Stimulated activated CD8-positive, alpha-beta memory T cell treated with anti-CD3 and anti-CD28 coated beads, Interleukin-12 subunit alpha, Interleukin-12 subunit beta, amount 100 ng/mL, for 24 hours (primary cell): Measurements from ENCODE around the gene BBS9.
"Not testable (repeated sequence)": the region's sequence is repeated elsewhere in the genome, so short reads cannot be mapped to it uniquely, and the experiment has no call there.

Source experiments
- DNase-seq: peaks from one replicate; pipeline ENCODE4 v3.0.0-alpha.2; 2020; ENCODE audit errors: extremely low read depth

Gene BBS9

DNA sequence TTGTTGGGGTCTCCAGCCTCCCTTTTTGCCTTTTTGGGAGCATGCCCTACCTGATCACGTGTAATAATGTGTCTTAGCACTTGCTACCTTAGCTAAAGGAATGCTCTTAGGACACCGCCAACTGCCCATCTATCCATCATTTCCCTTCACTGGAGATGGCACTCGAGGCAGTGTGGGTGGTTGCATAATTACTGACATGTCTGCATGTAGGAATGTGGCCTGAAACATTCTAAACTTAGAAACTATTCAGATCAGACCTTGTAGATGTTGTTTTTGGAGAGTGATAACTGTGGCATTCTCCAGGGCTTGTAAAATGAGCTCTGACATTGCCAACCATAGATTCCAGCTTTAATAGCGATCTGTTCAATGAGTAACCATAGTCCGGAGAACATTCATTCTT is 365.8 kb downstream of the BBS9 start:
- no peak for DNase-seq

DNA sequence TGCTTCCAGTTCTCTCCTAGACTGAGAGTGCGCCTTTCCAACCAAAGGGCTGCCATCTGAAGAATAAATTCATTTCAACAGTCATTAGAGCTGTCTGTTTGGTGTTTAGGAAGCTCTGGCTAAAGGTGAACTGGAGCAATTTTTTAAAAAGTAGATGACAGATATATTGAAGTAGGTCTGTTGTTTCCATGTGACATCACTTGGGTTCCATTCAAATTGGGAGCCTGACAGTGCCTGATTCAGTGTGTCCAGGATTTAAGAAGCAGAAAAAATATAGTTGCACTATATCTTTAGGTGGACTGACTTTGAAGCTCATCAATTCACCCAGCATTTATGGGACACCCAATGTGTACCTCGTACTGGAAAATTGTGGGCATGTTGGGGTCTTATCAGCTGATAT is 367.7 kb downstream of the BBS9 start:
- no peak for DNase-seq

DNA sequence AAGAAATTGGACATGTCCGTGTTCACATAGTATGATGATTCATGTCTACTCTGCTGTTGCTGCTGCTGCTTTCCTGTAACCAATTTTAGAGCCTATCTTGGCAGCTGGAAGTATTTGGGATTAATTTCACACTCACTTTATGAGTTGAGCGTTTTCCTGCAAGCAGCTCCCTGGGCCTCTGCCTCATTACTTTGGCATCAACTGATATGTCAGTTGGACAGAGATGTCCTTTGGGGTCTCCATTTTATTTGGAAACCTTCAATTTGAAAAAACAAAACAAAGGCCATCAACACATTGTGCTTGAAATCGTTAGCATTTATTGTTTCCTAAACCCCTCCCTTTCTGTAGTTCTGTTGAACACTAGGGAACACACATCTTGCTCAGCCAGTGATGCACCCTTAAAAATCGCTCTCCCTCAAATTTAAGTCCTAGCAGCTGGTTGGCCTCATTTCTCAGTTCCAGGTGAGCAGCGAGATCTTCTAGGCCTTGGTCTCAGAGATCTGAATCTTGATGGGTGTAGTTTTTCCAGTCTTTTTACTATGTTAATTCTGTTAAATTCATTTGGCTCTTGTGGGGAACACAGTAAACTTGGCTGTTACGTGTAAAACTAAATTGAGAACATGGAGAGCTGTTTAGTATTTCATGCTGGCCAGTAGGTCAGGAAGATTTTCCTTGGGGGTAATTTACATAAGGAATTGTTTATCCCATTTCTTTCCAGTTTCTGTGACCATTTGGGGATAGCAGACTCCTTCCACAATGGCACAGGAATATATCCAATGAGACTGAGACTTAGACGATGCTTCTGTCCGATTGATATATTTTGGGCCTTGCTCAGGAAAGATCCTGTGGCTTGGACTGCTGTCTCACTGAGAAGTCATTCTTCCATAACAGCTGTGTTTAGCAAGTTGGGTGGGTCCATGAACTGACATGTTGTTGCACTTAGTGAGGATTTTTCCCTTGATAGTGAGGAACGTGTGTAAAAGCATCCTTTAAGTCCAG is 371.6 kb downstream of the BBS9 start:
- no peak for DNase-seq

DNA sequence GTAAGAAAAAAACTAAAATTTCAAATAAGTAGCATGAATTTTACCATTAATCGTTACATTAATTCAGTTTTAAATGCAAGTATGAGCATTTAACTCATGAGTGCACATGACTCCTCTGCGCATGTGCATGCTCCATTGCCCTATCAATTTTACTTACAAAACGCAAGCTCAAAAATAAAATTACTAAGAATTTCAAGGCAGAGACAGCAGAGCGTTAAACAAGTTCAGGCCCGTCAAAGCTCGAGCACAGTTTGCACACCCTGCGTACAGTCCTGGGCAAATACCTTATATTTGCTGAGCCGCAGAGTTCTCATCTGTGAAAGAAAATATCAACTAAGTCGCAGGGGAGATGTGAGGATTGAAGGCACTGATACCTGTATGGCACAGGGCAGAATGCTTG is 373.6 kb downstream of the BBS9 start:
- DNase-seq, result no peak

DNA sequence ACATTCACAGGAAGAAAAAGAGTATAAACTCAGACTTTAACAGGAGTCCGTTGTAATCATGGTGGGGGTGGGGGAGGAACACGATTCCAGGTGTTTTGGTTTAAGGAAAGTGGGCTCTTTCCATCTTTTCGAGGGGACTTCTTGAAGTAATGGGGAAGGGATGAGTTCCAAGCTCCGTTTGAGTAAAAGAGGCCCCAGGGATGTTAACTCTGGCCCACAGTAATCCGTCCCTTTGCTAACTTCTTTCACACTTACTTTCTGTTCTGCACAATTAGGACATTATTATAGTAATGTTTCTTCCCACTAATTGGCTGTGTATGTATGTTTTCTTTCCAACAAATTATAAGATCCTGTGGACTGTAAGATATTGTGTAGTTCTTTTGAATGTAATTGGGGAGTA is 374.4 kb downstream of the BBS9 start:
- no peak for DNase-seq

DNA sequence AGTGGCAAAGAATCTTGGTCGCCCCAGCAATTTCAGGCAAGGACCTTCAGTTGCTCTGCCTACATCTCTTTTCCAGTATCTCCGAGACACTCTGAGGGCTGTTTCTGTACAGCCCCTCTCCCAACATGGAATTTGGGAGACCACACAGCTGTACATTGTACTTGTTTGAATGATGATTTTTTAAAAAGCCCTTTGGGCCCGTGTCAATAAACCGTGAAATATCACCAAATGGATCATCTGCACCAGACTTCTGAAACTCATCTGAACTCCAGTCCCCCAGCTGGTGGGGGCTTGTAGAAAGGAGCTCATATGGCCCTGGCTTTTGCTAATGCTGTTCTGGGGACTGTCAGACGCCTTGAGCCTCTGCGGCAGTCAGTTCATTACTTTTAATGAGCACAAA is 374.9 kb downstream of the BBS9 start:
- DNase-seq, result no peak

DNA sequence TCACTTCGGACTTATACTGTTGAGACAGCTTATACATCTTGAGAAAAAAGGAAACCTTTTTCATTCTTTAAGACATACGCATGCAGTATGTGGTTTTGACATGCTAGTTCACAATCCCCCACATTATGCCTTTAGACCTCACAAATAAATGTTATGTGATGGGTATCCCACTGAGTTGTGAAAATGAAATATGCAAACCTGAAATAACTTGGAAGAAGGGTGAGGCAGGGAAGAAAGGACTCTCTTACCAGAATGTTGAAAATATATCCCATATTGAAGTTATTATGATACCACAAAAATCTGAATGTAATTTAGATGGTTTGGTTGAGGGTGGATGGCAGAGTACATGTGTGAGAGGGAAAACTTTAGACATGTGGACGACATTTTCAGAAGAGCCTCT is 379.8 kb downstream of the BBS9 start:
- no peak for DNase-seq

DNA sequence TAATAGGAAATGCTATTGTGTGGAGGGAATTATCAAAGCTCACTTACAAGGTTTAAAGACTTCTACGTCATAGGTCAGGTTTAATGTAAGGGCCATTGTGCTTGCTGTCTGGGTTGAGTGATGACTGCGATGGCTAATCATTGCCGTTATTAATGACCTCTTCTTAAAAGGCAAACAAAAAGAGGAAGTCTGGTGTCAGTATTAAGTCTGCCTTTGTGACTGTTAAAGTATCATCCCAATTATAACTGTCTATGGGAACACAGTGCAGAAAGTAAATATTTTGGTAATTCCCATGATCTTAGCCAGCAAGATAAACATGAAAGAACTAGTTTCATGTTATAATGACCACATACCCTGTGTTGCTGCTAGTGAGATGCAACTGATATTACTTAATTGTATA is 382.4 kb downstream of the BBS9 start:
- DNase-seq, result no peak

DNA sequence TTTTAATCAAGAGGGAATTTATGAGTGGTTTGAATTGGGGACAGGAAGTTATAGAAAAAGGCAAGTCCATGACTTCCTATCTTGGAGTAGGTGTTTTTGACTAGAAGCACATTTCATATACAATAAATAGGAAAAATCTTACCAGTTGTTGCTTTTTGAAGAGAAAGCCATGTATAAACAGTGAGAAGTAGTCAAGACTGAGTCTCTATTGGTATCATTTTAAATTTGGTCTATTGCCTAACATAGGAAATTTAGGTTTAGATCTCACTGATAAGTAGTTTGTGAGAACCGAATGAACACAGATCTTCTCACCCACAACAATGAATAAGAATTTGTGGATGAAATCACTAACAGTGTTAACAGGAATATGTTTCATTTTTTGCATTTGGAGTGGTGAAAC is 387.2 kb downstream of the BBS9 start:
- no peak for DNase-seq

DNA sequence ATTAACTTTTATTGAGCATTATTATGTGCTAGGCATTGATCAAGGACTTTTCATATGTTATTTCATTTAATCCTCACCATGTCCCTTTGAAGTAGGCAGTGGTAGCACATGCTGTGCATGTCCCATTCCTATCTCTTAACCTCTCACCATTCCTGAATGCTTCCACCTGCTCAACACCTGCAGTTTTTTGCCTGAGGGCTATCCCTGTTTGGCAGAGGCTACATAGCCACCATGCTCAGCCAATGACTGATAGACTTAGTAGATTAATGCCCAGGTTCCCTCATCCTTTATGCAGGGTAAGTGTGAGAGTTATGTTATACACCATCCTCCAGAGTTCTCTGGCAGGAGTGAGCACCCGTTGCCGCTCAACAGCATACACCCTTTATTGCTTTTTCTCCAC is 387.8 kb downstream of the BBS9 start:
- no peak for DNase-seq

DNA sequence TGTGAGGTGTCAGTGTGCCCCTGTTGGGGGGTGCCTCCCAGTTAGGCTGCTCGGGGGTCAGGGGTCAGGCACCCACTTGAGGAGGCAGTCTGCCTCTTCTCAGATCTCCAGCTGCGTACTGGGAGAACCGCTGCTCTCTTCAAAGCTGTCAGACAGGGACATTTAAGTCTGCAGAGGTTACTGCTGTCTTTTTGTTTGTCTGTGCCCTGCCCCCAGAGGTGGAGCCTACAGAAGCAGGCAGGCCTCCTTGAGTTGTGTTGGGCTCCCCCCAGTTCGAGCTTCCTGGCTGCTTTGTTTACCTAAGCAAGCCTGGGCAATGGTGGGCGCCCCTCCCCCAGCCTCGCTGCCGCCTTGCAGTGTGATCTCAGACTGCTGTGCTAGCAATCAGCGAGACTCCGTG is 397.6 kb downstream of the BBS9 start:
- DNase-seq, result not testable (repeated sequence)

DNA sequence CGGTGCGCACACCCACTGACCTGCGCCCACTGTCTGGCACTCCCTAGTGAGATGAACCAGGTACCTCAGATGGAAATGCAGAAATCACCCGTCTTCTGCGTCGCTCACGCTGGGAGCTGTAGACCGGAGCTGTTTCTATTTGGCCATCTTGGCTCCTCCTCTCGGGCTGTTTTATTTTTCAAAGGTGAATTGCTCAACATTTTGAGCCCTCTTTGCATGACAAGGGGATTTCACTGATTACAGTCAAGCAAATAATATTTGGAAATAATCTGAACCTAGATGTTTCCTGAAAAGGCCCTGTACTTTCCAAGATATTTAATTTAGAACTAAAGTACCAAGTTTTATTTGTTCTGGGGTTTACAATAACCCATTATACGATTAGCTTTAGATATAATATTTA is 398.2 kb downstream of the BBS9 start:
- DNase-seq, result not testable (repeated sequence)

DNA sequence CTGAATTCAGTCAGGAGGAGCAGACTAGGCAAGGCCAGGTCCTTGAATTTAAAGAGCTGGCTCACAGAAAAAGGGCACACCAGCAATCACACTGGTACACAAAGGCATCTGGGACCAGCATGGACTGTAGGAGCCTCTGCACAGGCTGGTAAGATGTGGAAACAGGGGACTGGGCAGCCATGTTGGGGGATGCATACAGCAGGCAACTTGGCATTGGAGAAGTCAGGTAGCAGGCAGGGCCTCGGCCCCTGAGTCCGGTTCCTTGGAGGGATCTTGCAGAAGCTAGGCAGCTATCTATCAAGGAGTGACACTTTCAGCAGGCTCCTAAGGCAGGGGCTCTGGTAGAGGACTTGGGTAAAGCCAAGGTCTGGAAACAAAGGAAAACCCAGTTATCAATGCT is 399.7 kb downstream of the BBS9 start:
- no peak for DNase-seq

DNA sequence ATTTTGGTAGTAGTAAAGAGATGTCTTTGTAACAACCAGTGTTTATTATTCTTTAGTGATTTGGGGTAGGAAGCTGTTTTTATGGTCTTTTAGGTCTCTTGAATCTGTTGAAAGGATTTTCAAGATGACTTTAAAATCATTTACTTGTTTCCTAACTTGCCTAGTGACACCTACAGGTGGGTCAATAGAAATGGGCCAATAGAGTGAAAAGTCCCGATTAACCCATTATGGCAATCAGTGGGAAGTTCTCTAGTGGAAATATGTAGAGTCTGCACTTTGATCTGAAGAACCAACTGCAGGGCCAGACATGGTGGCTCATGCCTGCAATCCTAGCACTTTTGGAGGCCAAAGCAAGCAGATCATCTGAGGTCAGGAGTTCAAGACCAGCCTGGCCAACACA is 401.3 kb downstream of the BBS9 start:
- no peak for DNase-seq

DNA sequence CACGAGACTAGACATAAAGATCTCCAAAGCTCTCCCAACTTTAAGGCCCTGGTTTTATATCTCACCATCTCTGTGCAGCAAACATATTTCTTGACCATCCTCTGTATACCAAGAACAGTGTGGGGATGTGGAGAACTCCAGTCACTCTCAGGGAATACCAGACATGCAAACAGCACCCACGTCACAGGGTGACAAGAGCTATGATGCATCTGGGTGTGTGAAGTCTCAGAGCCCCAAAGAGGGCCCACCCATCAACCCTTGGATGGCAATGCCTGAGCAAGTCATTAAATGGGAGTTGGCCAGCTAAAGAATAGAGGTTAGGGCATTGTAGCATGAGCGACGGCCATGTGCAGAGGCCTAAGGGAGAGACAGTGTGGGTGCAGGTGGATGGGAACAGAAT is 402.5 kb downstream of the BBS9 start:
- no peak for DNase-seq

DNA sequence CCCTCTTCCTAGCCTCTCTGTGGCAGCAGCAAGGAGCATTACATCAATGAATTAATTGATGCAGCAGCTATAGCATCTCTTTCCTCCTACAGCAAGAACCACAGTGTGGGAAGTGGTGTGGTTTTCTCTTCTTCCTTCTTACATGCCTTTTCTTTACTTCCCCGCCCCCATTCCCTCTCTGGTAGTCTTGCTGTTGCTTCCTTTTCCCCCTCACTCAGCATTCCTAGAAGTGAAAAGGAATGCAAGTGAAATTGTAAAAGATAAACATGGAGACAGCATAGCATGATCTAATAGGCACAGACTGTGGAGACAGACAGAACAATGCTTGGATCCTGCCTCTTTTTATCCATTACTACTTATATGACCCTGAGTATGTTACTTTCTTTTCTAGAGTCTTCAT is 405.5 kb downstream of the BBS9 start:
- no peak for DNase-seq

DNA sequence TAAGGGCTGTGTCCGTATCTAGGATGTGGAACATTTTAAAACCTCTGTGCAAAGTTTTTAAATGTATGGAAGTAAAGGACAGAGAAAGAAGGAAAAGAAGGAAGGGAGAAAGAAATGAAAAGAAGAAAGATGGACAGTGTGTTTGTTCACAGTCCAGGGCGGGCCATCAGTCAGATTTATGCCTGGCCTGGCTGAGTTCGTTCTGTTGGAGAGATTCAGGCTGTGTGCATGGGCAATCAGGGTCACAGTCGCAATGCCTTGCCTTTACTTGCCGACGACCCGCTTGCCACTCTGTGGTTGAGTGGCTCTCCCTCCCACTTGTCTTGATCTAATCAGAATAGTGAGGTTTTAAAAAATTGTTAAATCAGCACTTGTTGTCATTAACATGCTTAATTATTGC is 406.6 kb downstream of the BBS9 start:
- DNase-seq, result no peak

DNA sequence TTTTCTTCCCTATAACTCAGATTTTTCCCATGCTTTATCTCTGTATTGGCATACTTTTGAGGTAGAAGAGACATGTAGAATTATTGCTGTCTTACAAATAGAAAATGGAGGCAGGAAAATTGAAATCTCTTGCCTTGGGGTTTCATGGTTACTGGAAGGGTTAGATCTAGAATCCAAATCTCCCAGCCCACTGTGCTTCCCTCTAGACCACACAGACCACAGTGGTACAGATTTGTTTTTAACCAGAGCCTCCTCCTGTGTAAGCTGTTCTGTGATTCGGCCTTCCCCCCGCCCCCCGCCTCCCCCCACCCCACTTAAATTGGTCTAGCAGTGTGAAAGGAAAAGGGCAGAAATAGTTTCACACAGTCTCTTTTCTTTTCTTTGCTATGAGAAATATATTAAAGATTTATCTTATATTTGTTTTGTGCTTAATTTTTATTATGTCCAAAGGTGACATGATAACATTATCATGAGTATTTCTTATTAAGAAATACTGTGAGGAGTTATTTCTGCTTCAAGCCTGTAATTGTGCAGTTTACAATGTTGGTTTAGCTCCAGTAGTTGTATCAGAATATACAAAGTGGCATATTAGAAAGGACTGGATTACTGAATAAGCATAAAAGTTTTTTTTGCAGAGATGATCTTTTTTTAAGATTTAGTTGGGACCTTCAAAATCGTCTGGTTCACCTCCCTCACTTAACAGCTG is 407.2 kb downstream of the BBS9 start:
- no peak for DNase-seq

DNA sequence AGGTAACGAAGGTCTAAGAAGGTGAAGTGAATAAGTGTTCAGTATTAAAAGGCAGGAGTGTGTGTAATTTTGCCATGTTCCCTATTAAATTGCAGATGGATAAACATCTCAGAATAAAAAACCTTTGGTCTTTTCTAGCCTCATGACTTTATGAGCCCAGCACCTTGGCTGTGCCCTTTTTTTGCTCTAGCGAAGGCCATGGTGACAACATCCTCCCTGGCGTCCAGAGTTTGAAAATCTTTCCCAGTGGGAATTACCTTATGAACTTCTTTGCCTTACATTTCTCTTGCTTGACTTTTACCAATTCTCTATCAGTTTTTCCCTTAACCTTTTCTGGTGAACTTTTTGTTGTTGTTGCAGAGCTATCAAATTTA is 407.7 kb downstream of the BBS9 start:
- DNase-seq, result no peak

DNA sequence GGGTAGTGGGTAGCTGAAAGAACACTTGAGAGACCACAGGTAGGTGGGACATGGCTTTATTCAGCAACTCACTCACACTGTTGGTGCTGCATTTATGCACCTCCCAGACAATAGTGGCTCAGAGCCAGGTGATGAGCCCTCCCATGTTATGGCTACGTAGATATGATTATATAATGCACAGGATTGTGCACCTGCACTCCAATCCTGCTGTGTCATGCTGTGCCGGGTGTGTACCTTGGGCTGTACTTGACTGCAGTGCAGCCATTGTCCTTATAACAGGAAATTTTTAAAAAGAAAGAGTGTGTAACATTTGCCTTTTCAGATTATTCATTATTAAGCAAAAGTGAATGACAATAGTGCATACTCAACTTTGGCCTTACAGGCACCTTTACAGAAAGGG is 409.8 kb downstream of the BBS9 start:
- DNase-seq, result no peak

DNA sequence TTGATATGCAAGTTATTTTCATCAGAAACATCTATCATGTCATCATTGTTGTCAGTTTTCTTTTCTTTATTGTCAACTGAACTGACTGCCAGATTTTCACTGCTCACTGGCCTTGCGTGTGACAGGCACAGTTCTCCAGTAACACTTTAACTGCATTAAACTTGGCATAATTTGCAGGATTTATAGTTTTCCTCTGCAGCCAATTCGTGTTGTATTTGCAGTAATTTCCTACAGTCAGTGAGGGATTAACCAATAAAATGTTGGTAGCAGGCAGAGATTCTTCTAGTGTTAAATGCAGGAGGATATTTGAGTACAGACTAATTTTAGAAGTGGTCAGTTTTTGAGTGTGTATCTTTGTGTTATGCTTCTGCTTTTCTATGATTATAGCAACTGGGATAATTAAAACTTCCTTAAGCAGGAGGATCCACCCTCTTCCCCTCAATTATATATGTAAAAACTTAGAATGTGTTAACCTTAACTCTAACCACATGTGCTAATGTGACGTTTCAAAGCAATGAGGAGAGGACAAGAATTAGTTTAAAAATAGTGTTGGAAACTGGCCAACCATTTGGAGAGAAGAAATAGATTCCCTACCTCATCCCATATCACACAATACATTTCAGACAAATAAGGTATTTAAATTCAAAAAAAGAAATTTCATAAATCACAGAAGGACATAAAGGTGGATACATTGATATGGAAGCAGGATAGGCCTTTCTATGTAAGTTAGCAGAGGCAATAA is 410.5 kb downstream of the BBS9 start:
- DNase-seq, result no peak

DNA sequence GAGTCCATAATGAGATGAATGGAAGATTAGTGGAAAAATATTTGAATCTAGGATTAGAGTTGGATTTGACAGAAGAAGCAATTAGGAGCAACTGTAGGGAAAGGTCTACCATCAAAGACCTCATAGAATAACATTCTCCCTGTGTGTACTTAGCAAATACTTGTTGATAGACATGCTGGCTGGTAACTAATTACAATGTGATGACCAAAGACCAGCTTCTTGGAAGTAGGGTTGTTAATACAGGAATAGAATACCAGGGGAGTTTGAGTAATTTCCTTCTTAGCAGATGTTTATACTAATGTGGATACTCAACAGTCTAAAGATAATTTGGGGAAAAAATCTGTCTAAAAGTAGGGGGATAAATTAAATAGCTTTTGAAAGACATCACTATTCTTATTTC is 418.5 kb downstream of the BBS9 start:
- DNase-seq, result no peak

DNA sequence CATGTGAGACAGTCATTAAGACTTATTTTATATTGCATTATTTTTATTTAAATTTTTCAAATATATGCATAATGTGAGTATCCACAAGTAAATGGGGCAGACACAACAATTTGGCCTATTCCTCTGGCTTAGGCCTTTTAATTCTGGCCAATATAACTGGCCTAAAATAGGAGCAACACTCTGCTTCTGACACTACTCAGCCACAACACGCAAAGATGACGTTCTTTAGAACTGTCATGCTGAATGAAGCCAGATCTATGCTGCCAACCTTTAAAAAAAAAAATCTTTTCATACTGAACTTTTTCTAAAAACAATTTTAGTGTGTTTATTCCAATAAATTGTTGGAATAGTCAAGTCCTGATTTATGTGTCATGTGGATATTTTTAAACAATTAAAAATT is 421.0 kb downstream of the BBS9 start:
- DNase-seq, result no peak
